ENCODE data around the gene PNKP.
"Not testable (repeated sequence)": the region's sequence is repeated elsewhere in the genome, so short reads cannot be mapped to it uniquely, and the experiment has no call there.

Gene PNKP

GRCh38 chr19:49840736-49841249, 26.6 kb downstream of the PNKP start:
- no peak for DNase-seq

- no peak for DNase-seq
Measured at GRCh38 chr19:49840321-49840720, 27.1 kb downstream of the PNKP start.

GRCh38 chr19:49839713-49840112, 27.7 kb downstream of the PNKP start:
- no peak for DNase-seq

GRCh38 chr19:49838885-49839588, 28.3 kb downstream of the PNKP start:
- no peak for DNase-seq

GRCh38 chr19:49837425-49837824, 30.0 kb downstream of the PNKP start:
- DNase-seq: no peak

- no peak for DNase-seq
Measured at GRCh38 chr19:49837009-49837310, 30.4 kb downstream of the PNKP start.

GRCh38 chr19:49836176-49837008, 31.0 kb downstream of the PNKP start:
- no peak for DNase-seq

GRCh38 chr19:49835562-49835961, 31.8 kb downstream of the PNKP start:
- no peak for DNase-seq

- no peak for DNase-seq
Measured at GRCh38 chr19:49833599-49833998, 33.8 kb downstream of the PNKP start.

GRCh38 chr19:49832556-49832955, 34.8 kb downstream of the PNKP start:
- DNase-seq: no peak

GRCh38 chr19:49831592-49831991, 35.8 kb downstream of the PNKP start:
- no peak for DNase-seq

- DNase-seq: no peak
Measured at GRCh38 chr19:49830766-49831165, 36.6 kb downstream of the PNKP start.

- no peak for DNase-seq
Measured at GRCh38 chr19:49829721-49830120, 37.7 kb downstream of the PNKP start.

- DNase-seq: no peak
Measured at GRCh38 chr19:49829200-49829599, 38.2 kb downstream of the PNKP start.

GRCh38 chr19:49827034-49827433, 40.3 kb downstream of the PNKP start:
- no peak for DNase-seq

- DNase-seq: no peak
Measured at GRCh38 chr19:49824662-49825061, 42.7 kb downstream of the PNKP start.

GRCh38 chr19:49823472-49823871, 43.9 kb downstream of the PNKP start:
- DNase-seq: no peak

GRCh38 chr19:49820125-49820524, 47.3 kb downstream of the PNKP start:
- no peak for DNase-seq

- DNase-seq: not testable (repeated sequence)
Measured at GRCh38 chr19:49819452-49820115, 47.8 kb downstream of the PNKP start.

GRCh38 chr19:49818649-49819370, 48.6 kb downstream of the PNKP start:
- no peak for DNase-seq

- DNase-seq: peak; percentile 56
Measured at GRCh38 chr19:49817964-49818648, 49.3 kb downstream of the PNKP start, which contains the start of gene MED25. TSS of gene MED25 (plus strand) at chr19:49818289. CDS start at chr19:49818342, 53 bp downstream.

- no peak for DNase-seq
Measured at GRCh38 chr19:49816590-49816989, 50.8 kb downstream of the PNKP start.

Data from NCI-H524 treated with DMSO at 0.1 percent for 48 hours (cell line).